ENCODE measurements around the gene PITRM1.
A peak's percentile ranks its signal among the peaks of the same experiment; 100 is the strongest.
"Not testable (repeated sequence)": the region's sequence is repeated elsewhere in the genome, so short reads cannot be mapped to it uniquely, and the experiment has no call there.

The PITRM1 gene, protein sequence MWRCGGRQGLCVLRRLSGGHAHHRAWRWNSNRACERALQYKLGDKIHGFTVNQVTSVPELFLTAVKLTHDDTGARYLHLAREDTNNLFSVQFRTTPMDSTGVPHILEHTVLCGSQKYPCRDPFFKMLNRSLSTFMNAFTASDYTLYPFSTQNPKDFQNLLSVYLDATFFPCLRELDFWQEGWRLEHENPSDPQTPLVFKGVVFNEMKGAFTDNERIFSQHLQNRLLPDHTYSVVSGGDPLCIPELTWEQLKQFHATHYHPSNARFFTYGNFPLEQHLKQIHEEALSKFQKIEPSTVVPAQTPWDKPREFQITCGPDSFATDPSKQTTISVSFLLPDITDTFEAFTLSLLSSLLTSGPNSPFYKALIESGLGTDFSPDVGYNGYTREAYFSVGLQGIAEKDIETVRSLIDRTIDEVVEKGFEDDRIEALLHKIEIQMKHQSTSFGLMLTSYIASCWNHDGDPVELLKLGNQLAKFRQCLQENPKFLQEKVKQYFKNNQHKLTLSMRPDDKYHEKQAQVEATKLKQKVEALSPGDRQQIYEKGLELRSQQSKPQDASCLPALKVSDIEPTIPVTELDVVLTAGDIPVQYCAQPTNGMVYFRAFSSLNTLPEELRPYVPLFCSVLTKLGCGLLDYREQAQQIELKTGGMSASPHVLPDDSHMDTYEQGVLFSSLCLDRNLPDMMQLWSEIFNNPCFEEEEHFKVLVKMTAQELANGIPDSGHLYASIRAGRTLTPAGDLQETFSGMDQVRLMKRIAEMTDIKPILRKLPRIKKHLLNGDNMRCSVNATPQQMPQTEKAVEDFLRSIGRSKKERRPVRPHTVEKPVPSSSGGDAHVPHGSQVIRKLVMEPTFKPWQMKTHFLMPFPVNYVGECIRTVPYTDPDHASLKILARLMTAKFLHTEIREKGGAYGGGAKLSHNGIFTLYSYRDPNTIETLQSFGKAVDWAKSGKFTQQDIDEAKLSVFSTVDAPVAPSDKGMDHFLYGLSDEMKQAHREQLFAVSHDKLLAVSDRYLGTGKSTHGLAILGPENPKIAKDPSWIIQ

DNA sequence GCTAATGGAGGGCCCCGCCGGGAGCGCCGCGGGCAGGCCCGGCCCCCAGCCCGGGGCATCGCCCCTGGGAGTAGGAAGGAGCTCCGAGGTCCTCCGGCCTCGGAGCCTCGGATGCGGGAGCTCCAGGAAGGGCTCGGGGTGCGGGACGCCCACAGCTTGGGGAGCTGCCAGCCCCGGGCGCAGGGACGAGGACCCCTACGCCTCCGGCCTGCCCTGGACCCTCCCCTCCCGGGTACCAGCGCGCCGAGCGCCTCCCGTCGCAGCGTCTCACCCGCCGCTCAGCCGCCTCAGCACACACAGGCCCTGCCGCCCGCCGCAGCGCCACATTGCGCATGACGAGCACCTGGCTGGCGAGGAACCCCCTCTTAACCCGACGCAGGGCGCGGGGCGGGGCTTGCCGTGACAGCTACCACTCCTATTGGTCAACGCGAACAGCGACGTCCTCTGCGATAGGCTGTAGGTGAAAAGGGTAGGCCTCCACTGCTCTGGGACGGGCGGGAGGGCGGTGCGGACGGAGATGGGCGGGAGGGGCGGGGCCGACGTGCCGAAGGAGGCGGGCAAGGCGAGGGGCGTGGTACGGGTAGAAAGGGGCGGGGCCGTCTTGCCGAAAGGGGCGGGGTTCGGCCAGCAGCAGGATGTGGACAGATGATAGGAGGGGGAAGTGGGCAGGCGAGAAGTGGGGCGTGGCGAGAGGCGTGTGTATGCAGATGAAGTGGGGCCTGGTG, at the start of gene PITRM1:
PITRM1 (minus strand) TSS at position 337 of the 725 bp plus-strand sequence; CDS start at position 327, 10 bp downstream.
- peak; percentile 98 for DNase-seq

DNA sequence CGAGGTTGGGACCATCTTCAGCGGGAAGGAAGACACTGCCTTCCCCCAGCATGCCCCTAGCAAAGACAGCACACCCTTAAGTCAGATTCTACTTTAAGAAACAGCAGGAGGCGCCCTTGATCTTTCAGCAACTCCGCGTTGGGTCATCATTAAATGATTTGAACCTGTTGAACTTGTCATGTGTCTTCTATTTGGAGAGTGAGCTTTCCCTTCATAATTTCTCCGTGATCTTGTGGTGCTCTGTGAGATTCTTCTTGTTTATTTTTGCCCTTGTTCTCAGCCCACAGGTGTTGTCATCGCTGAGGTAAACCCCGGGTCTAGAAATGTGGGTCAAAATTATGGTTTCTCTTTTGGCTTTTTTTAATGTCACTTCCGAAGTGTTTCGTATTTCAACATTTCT, 49.5 kb upstream of the PITRM1 start:
- no peak for DNase-seq

DNA sequence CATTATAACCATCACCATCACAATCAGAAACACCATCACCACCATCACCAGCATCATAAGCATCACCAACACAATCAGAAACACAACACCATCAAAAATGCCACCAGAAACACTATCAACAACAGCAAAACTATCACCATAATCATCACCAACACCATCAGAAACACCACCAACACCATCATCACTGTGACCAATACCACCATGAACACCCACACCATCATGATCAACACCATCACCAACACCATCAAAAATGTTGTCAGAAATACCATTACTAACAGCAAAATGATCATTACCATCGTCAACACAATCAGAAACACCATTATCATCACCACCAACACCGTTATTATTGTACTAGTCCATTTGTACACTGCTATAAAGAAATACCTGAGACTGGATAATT, 49.0 kb upstream of the PITRM1 start:
- not testable (repeated sequence) for DNase-seq

DNA sequence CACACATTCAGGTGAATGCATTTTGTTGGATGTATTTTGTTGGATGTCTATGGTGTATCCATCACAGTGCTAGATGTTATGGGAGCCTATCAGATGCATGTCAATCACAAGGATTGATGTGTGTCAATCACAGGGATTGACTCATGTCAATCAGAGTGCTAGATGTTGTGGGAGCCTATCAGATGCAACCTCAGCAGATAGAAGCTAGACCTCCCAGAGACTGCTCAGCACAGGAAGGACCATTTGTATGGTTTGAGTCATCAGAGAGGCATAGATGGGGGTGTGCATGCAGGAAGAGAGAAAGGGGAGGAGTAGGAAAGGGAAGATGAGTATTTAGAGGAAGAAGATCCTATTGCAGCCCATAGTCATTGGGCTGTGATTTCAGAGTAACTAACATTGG, 48.3 kb upstream of the PITRM1 start:
- no peak for DNase-seq

DNA sequence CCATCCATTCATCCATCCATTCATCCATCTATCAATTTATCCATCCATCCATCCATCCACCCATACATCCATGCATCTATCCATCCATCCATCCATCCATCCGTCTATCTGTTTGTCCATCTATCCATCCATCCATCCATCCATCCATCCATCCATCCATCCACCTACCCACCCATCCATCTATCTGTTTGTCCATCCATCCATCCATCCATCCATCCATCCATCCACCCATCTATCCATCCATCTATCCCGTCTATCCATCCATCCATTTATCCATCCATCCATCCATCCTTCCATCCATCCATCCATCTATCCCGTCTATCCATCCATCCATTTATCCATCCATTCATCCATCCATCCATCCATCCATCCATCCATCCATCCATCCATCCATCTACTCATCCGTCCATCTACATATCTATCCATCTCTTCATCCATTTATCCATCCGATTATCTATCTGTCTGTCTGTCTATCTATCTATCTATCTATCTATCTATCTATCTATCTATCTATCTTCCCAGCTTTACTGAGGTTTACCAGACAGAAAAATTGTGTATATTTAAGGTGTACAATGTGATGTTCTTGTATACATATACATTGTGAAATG, 46.5 kb upstream of the PITRM1 start:
- not testable (repeated sequence) for DNase-seq

DNA sequence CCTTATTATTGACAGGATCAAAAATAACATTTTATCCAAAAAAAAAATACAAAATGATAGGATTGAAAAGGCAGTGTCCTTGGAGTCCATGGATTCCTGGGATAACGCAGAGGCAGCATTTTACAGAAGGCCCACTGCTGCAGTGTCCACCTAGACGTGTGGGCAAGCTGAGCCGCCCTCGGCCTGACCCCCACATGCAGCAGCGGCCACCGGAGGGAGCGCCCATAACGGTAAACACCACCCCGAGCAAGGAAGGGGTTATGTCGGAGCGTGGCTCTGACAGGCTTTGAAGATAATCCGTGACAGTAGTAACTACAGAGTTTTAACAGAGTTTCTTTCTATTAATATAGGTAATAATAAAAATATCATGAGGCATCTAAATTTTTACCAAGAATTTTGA, 45.3 kb upstream of the PITRM1 start:
- DNase-seq, result no peak

DNA sequence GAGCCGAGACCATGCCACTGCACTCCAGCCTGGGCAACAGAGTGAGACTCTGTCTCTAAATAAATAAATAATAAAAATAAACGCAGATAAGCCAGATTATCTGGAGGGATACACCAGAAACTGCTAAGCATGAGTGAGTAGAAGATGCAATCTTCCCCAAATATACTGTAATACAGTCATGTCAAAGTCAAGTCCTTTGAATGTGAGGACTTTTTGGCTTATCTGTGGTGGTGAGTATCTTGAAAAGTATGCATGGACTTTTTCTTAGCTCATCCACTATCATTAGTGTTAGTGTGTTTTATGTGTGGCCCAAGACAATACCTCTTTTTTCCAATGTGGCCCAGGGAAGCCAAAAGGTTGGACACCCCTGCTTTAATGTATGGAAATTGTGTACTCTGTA, 44.7 kb upstream of the PITRM1 start:
- no peak for DNase-seq

DNA sequence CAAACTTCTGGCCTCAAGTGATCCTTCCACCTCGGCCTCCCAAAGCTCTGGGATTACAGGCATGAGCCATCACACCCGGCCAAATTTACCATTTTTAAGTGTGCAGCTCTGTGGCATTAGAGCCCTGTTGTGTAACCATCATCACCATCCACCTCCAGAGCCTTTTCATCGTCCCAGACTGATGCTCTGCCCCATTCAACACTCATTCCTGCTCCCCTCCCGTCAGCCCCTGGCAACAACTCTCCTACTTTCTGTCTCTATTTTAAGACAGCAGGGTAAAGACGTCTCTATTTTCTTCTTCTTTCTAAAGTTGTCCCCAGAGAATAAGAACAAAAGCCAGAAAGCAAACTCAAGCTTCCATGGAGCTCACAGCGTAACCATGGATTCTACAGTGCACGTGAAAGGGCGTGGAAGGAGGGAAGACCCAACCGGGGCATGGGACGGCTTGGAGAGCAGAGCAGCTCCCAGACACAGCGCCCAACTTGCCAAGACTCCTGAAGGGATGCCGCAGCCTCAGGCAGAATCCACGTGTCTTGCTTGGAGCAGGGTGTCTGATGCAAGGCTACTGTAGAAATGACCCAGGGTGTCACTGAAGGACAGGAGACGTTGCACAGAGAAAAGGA, 42.7 kb upstream of the PITRM1 start:
- no peak for DNase-seq

DNA sequence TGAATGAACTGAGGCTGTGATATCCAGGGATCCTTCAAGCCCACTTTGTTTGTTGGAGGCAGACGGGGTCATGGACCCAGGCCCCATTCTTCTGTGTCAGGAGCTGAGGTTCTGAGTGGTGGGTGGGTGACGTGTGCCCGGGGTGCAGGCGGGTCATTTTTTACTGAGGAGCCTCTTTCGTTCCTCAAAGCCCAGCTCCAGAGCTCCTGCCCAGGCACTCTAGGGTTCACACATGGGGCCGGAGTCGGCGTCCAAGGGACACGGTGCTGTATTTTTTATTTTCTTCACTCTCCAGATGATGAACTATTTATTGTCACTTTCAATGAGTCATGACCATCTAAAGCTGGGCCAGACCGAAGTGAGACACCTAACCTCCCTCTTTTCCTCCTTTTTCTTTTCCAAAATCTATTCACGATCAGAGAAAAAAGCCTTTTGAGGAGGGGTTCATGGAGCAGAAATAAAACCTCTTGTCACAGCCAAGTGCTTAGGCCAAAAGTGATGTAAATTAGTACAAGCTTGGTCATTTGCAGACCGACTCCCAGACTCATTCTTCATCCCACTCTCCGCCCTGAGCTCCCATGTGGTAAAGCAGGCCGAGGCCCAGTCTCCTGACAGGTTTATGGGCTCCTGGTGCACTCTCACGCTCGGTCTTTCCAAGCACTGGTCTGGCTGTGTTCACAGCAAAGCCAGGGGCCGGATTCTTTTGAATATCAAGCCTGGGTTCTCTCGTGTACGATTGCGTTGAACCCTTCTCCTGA, 41.4 kb upstream of the PITRM1 start:
- DNase-seq, result no peak

DNA sequence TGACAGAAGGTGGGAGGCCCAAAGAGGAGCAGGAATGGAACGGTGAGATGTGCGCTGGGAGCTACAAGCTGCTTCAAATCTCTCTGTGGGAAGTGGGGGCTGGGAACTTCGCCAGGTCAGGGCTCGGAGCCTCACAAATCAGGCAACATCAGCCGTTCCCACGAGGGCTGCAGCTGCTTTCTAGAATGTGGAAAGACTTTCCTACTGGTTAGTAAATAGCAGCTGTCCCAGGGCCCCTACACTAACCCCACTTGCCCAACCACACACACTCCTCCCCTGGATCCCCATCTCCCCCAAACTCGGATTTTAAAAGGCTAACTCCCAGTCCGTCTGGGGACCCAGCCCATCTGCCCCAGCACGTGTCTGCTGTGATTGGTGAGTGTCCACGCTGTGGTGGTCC, 40.6 kb upstream of the PITRM1 start:
- DNase-seq, result no peak

DNA sequence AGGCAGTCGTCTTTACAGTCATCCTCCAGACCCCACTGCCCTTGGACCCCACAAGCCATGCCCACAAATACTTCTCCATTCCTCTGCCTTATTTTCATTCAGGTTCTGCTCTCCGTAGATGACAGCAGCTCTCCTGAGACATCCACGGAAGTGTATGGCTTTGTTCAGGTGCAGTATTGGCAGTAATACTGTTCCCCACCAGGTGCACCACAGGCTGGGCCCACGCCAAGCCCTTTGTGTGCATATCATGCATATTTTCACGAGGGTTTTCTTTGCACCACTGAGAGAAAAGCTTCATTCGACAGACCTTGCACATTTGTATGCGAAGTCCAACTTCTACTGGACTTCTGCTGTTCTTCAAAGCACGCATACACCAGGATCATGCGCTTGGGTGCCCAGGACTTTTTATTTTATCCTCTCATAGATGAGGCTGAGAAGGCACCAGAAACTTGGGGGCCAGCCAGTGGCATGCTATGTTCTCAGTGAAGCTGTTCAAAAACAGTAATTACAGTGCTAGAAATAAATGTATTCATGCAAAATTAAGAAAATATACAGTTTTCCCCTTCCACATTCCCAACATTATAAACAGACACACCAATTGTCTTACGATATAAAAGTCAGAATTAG, 37.8 kb upstream of the PITRM1 start:
- no peak for DNase-seq

DNA sequence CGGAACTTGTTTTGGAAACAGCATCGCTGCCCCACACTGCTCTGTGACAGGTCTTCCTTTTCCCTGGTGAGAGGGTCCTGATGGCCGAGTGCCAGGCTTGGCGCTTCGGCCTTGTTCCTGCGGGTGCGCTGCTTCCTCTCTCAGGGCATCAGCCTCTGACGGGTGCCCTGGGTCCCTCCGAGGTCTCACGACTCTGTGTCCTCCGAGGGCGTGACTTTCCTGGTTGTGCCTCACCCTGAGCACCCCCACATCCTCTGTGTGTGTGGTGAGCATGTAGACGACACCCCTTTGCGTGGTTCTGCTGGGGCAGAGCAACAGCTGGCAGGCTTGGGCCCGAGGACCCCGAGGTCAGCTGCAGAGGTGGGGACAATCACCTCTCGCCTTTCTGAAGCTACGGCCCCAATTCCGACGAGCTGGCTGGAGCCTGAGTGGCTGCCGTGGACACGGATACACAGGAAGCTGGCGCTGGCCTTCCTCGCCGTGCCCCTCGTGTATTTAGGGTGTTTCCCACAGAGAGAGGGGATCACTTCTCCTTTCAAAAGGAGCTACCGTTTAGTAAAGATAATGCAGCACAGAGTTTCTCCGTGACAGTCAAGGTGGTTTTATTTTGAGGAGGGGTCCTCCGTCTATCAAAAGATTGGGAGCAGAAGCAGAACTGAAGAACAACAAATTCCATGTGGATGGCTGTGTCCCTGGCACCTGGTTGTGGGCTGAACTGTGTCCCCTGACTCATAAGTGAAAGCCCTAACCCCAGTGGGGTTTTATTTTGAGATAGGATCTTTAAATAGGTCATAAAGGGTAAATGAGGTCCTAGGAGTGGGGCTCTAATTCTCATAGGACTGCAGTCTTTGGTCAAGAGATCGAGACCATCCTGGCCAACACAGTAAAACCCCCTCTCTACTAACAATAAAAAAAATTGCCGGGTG, 36.2 kb upstream of the PITRM1 start:
- no peak for DNase-seq

DNA sequence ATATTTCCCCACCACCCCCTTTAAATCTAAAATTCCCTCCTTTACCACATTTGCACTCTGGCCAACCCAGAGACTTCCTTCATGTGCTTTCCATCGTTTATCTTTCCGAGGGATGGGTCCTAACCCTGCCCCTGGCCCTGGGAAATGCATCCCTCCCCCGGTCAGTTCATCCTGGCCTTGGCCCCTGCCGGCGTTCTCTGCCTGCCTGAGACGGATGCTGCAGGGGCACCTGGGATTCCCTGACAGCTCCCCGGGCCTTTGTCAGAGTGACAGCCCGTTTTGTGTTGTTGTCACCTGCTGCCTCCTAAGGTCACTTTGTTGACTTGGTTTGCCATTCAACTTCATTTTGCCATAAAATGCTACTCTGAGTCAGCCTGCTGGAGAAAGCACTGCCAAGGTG, 34.8 kb upstream of the PITRM1 start:
- no peak for DNase-seq

DNA sequence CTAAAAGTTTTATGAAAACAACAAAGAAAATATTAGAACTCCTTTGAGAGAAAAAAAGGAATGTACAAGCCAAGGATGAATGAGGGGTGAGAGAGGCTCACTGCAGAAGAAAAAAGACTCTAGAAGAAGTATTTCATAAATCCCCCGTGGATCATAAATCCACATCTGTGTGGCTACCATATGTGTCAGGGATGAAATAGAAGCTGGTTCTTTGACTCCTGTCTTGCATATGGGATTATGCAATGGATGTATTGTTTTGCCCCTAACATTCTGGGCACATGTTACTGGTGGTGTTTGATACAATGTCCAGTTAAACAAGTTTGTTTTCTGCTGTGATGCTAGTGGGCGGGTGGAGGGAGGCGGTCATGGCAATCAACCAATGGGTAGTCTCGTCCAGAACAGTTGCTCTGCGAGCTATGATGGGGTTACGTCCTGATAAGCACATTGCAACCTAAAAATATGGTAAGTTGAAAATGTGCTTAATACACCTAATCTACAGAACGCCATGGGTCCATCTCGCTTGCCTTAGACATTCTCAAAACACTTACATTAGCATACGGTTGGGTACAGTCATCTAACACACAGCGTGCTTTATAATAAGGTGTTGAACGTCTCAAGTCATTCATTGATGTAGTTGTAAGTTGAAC, 34.1 kb upstream of the PITRM1 start:
- no peak for DNase-seq

DNA sequence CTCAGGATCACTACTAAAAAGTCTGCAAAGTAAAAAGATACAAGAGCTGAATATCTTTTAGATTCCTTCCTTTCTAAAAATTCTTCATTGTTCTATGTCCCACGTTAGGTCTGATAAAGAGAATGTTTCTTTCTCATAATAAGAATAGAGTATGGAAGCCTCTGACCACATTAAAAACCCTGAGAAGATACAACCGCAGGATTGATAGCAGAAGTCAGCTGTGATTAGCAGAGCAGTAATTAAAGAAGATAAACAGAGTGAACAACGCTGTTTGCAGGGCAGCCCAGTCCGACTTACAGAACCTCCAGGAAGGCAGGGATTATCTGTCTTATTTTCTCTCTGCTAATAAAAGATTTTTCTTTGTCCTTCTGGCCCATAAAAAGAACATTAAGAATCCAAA, 31.4 kb upstream of the PITRM1 start:
- no peak for DNase-seq

DNA sequence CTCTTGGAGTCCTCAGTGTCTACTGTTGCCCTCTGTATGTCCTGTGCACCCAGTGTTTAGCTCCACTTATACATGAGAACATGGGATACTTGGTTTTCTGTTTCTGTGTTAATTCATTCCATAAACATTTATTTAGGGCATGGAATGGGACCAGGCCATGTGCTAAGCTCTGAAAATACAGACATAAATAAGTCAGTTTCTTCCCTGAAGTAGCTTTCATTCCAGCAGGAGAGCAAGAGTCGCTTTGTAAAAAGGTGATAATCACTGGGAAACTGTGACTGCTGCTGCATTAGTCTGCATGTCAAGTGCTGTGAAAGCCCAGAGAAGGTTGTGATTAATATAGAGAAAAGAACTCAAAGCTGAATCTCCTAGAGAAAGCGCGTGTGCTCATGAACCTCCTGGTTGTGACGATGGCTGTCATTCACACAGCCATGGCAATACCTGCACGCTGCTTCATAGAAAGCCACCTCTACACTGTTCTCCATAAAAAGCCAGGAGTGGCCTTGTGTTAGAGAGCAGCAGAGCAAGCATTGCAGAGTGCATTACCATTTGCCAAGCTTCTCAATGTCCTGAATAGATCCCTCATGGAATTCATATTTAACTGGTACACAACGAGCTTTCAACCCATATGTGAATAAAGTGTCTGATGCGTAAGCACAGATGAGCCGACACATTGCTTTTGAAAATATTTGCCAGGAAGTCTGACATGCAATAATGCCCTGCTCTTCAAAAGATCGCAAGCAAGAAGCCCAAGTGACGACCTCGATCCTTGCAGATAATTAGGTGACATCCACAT, 30.6 kb upstream of the PITRM1 start:
- no peak for DNase-seq

DNA sequence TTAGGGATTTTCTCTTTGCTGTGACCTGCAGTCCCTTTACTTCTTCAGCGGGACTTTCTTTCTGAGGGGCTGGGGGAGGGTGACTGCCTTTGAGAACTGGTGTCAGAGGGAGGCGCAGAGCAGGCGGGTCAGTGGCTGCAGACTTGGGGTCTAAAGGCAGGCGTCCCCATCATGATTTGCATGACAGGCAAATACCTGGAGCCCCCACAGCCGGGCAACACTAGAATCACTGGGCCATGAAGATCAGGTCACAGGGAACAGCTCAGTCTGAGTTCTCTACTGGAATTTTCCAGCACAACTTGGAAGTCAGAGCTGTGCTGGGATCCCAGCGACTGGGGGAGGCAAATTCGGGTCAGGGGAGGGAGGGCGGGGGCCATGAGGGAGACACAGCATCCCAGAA, 29.2 kb upstream of the PITRM1 start:
- no peak for DNase-seq

DNA sequence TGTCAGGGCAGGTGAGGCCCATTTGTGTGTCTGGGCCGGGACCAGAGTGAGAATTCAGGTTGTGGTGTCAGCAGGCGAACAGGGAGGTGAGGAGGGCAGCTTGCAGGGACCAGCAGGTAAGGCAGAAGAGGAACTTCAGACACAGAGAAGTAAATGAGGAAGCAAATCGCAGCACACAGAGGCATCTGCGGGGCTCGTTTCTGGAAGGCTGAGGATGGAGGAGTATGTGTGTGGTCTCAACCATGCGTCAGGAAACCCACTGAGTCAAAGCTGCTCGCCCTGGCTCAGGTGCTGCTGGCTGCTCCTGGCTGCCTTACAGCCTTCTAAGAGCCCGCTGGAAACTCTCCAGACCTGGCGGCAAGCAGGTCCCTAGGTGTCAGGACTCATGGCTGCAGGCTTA, 26.9 kb upstream of the PITRM1 start:
- no peak for DNase-seq
